ENCODE data around the gene C10orf90.

DNA sequence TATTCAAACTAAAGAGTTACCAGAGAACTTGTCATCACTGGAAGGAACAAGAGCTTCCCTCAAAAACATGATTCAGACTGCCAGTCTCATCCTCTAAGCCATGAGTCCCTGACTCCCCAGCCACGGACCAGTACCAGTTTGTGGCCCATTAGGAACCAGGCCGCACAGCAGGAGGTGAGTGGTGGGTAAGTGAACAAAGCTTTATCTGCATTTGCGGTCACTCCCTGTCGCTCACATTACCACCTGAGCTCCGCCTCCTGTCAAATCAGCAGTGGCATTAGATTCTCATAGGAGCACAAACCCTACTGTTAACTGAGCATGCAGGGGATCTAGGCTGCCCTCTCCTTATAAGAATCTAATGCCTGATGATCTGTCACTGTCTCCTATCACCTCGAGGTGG, 42.2 kb upstream of the C10orf90 start:
- TF ChIP-seq, protein P1, sequence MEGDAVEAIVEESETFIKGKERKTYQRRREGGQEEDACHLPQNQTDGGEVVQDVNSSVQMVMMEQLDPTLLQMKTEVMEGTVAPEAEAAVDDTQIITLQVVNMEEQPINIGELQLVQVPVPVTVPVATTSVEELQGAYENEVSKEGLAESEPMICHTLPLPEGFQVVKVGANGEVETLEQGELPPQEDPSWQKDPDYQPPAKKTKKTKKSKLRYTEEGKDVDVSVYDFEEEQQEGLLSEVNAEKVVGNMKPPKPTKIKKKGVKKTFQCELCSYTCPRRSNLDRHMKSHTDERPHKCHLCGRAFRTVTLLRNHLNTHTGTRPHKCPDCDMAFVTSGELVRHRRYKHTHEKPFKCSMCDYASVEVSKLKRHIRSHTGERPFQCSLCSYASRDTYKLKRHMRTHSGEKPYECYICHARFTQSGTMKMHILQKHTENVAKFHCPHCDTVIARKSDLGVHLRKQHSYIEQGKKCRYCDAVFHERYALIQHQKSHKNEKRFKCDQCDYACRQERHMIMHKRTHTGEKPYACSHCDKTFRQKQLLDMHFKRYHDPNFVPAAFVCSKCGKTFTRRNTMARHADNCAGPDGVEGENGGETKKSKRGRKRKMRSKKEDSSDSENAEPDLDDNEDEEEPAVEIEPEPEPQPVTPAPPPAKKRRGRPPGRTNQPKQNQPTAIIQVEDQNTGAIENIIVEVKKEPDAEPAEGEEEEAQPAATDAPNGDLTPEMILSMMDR (IDR thresholded peaks at IDR 0.05; ENCODE audit: low read length) = no peak
- TF ChIP-seq EZH2 (IDR thresholded peaks at IDR 0.05; ENCODE audit: borderline replicate concordance, low read length) = no peak
